ENCODE results near the gene RGS7. TPM values are rescaled to one million over a fixed set of nuclear protein-coding genes. Genes with fewer than 3 reads are reported as not detected.

The RGS7 gene
- polyA plus RNA-seq, 1 donor from 2014 or later, result 24.2 TPM

- Histone ChIP-seq H3K27me3 (ENCODE audit: insufficient read depth, low read depth, low read length) (no peaks in the 10 kb centered on the region), H3K36me3 (ENCODE audit: insufficient read depth, low read length) (no peaks in the 10 kb centered on the region), H3F3A (ENCODE audit: insufficient read depth, low read length, poor library complexity, severe bottlenecking) (no peaks in the 10 kb centered on the region), H3K9ac (ENCODE audit: low read length) (no peak overlapping the region), H3K9me2 (ENCODE audit: insufficient read depth, low read length) (no peaks in the 10 kb centered on the region), H4K20me1 (ENCODE audit: insufficient read depth) (no peaks in the 10 kb centered on the region), H2AFZ (ENCODE audit: low read depth, low read length) (no peak overlapping the region), H3K9me3 (ENCODE audit: low read length) (no peaks in the 10 kb centered on the region), H3K79me2 (replicated peaks; ENCODE audit: insufficient read depth, low read length) (no peaks in the 10 kb centered on the region), H3K4me2 (ENCODE audit: low read length) (no peak overlapping the region), H3K27ac (ENCODE audit: low read length) (no peak overlapping the region), H3K4me3 (ENCODE audit: low read length) (no peak overlapping the region)
- TF ChIP-seq EP300 (conservative IDR thresholded peaks at IDR 0.05; ENCODE audit: poor library complexity, severe bottlenecking), result no peak
- TF ChIP-seq MXI1 (conservative IDR thresholded peaks at IDR 0.05; ENCODE audit: poor library complexity, severe bottlenecking), result no peak
- no peak for TF ChIP-seq RAD21 (conservative IDR thresholded peaks at IDR 0.05)
- TF ChIP-seq CTCF (IDR thresholded peaks at IDR 0.05; ENCODE audit: poor library complexity, severe bottlenecking), result no peak
- no peak for TF ChIP-seq POLR2AphosphoS5 (IDR thresholded peaks at IDR 0.05)
- no peak for TF ChIP-seq TAF1 (IDR thresholded peaks at IDR 0.05; ENCODE audit: low read depth)
- TF ChIP-seq REST (IDR thresholded peaks at IDR 0.05; ENCODE audit: borderline replicate concordance), result no peak
- TF ChIP-seq SMC3 (conservative IDR thresholded peaks at IDR 0.05; ENCODE audit: poor library complexity), result no peak
- TF ChIP-seq EZH2 (IDR thresholded peaks at IDR 0.05; ENCODE audit: borderline replicate concordance, insufficient read depth, low read length, poor library complexity, severe bottlenecking), result no peak
These were observed 376.7 kb downstream of the RGS7 start for GRCh38 chr1:240980342-240980741.

GRCh38 chr1:240976685-240977084, 380.3 kb downstream of the RGS7 start:
- TF ChIP-seq EZH2 (IDR thresholded peaks at IDR 0.05; ENCODE audit: borderline replicate concordance, insufficient read depth, low read length, poor library complexity, severe bottlenecking) (no peak), RAD21 (conservative IDR thresholded peaks at IDR 0.05) (no peak), POLR2AphosphoS5 (IDR thresholded peaks at IDR 0.05) (no peak), REST (IDR thresholded peaks at IDR 0.05; ENCODE audit: borderline replicate concordance) (no peak), SMC3 (conservative IDR thresholded peaks at IDR 0.05; ENCODE audit: poor library complexity) (no peak), MXI1 (conservative IDR thresholded peaks at IDR 0.05; ENCODE audit: poor library complexity, severe bottlenecking) (no peak), EP300 (conservative IDR thresholded peaks at IDR 0.05; ENCODE audit: poor library complexity, severe bottlenecking) (no peak), CTCF (IDR thresholded peaks at IDR 0.05; ENCODE audit: poor library complexity, severe bottlenecking) (no peak), TAF1 (IDR thresholded peaks at IDR 0.05; ENCODE audit: low read depth) (no peak)
- H4K20me1 ChIP-seq (ENCODE audit: insufficient read depth), result no peaks in the 10 kb centered on the region
- no peaks in the 10 kb centered on the region for H3F3A ChIP-seq (ENCODE audit: insufficient read depth, low read length, poor library complexity, severe bottlenecking)
- no peak overlapping the region for H3K4me2 ChIP-seq (ENCODE audit: low read length)
- no peak overlapping the region for H3K27ac ChIP-seq (ENCODE audit: low read length)
- H3K9me2 ChIP-seq (ENCODE audit: insufficient read depth, low read length), result no peaks in the 10 kb centered on the region
- no peak overlapping the region for H2AFZ ChIP-seq (ENCODE audit: low read depth, low read length)
- no peaks in the 10 kb centered on the region for H3K27me3 ChIP-seq (ENCODE audit: insufficient read depth, low read depth, low read length)
- H3K36me3 ChIP-seq (ENCODE audit: insufficient read depth, low read length), result no peaks in the 10 kb centered on the region
- H3K79me2 ChIP-seq (replicated peaks; ENCODE audit: insufficient read depth, low read length), result no peaks in the 10 kb centered on the region
- no peaks in the 10 kb centered on the region for H3K9me3 ChIP-seq (ENCODE audit: low read length)
- no peak overlapping the region for H3K9ac ChIP-seq (ENCODE audit: low read length)
- no peak overlapping the region for H3K4me3 ChIP-seq (ENCODE audit: low read length)
